CD14-positive monocyte (primary cell): ENCODE measurements around the gene OAT. TPM values are rescaled to one million over a fixed set of nuclear protein-coding genes. Genes with fewer than 3 reads are reported as not detected.

Experiments used
- DNase-seq, 3 donors: peaks; one replicate each; pipeline ENCODE4 v3.0.0-alpha.2; 2011 to 2022
- H2AFZ ChIP-seq: 2 replicates; pipeline ENCODE4 v1.6.0; 2012; ENCODE audit warnings: mild to moderate bottlenecking, low read depth, low read length, inconsistent platforms; ENCODE audit not compliant: insufficient read depth, poor library complexity, severe bottlenecking
- H3K27ac ChIP-seq, 2 donors: 1 replicate in 1 of 2; 2 replicates in 1 of 2; pipeline ENCODE4 v1.5.1; 2012 to 2013; ENCODE audit warnings: low read length in 2 of 2, control low read depth in 1 of 2, inconsistent platforms in 1 of 2, low read depth in 1 of 2, mild to moderate bottlenecking in 1 of 2
- H3K27me3 ChIP-seq, 2 donors: one replicate each; pipeline versions ENCODE4 v1.6.0 to v1.6.1; 2011 to 2013; ENCODE audit warnings: low read length in 2 of 2; ENCODE audit not compliant: control insufficient read depth in 2 of 2, insufficient read depth in 2 of 2
- H3K36me3 ChIP-seq, 2 donors: replicated peaks in 1 of 2; 1 replicate in 1 of 2; 2 replicates in 1 of 2; pipeline versions ENCODE4 v1.5.1 to v1.6.1; 2012 to 2013; ENCODE audit warnings: low read length in 2 of 2, control low read depth in 1 of 2, inconsistent platforms in 1 of 2, mild to moderate bottlenecking in 1 of 2; ENCODE audit not compliant: insufficient read depth in 2 of 2, control insufficient read depth in 1 of 2
- H3K4me1 ChIP-seq, 2 donors: 1 replicate in 1 of 2; 2 replicates in 1 of 2; pipeline versions ENCODE4 v1.5.1 to v1.6.1; 2012 to 2013; ENCODE audit warnings: low read length in 2 of 2, control low read depth in 1 of 2, inconsistent platforms in 1 of 2, mild to moderate bottlenecking in 1 of 2, moderate library complexity in 1 of 2; ENCODE audit not compliant: insufficient read depth in 2 of 2, control insufficient read depth in 1 of 2
- H3K4me2 ChIP-seq: replicated peaks from 2 replicates; pipeline ENCODE3; 2012; ENCODE audit warnings: low read length, moderate library complexity, mild to moderate bottlenecking; ENCODE audit not compliant: poor library complexity, severe bottlenecking; ENCODE audit errors: extremely low read depth
- H3K4me3 ChIP-seq, 3 experiments: fragments of 200-600 bp in 1 of 3; sonication (generic) in 1 of 3; replicated peaks in 1 of 3; 1 replicate in 2 of 3; 2 replicates in 1 of 3; pipeline ENCODE4 v1.5.1; 2011 to 2013; ENCODE audit warnings: low read length in 3 of 3, mild to moderate bottlenecking in 3 of 3, control low read depth in 2 of 3, low read depth in 2 of 3, inconsistent platforms in 1 of 3, moderate library complexity in 1 of 3
- H3K79me2 ChIP-seq: 2 replicates; pipeline ENCODE4 v1.6.0; 2012; ENCODE audit warnings: mild to moderate bottlenecking, control low read depth, inconsistent platforms, low read length, moderate library complexity; ENCODE audit not compliant: insufficient read depth
- H3K9ac ChIP-seq: 2 replicates; pipeline ENCODE4 v1.6.0; 2017; ENCODE audit warnings: low read length, mild to moderate bottlenecking; ENCODE audit not compliant: insufficient read depth, poor library complexity, severe bottlenecking
- H3K9me3 ChIP-seq, 2 donors: replicated peaks in 1 of 2; 1 replicate in 1 of 2; 2 replicates in 1 of 2; pipeline versions ENCODE4 v1.5.1 to v1.6.1; 2012 to 2013; ENCODE audit warnings: low read length in 2 of 2, control low read depth in 1 of 2; ENCODE audit not compliant: control insufficient read depth in 1 of 2, insufficient read depth in 1 of 2
- H4K20me1 ChIP-seq: 2 replicates; pipeline ENCODE4 v1.6.0; 2012; ENCODE audit warnings: mild to moderate bottlenecking, low read length, control low read depth, moderate library complexity; ENCODE audit not compliant: insufficient read depth
- H3K27ac Mint-ChIP-seq, 7 donors: one replicate each; pipeline ENCODE4 v1.8.0; 2020; ENCODE audit warnings: mild to moderate bottlenecking in 7 of 7, mixed read lengths in 7 of 7, moderate library complexity in 6 of 7, inconsistent platforms in 2 of 7
- H3K27me3 Mint-ChIP-seq, 3 donors: one replicate each; pipeline ENCODE4 v1.8.0; 2021 to 2022; ENCODE audit warnings: low read depth in 3 of 3, mild to moderate bottlenecking in 3 of 3, mixed read lengths in 3 of 3, moderate library complexity in 3 of 3, inconsistent platforms in 1 of 3
- H3K36me3 Mint-ChIP-seq, 2 donors: one replicate each; pipeline ENCODE4 v1.8.0; 2020; ENCODE audit warnings: mixed read lengths in 2 of 2, inconsistent platforms in 1 of 2, mild to moderate bottlenecking in 1 of 2
- H3K4me1 Mint-ChIP-seq: one replicate; pipeline ENCODE4 v1.8.0; 2020; ENCODE audit warnings: mild to moderate bottlenecking, mixed read lengths
- H3K4me3 Mint-ChIP-seq, 2 donors: one replicate each; pipeline ENCODE4 v1.8.0; 2020; ENCODE audit warnings: mild to moderate bottlenecking in 2 of 2, mixed read lengths in 2 of 2, moderate library complexity in 1 of 2
- H3K9me3 Mint-ChIP-seq, 7 donors: one replicate each; pipeline ENCODE4 v1.8.0; 2020 to 2022; ENCODE audit warnings: mixed read lengths in 7 of 7, mild to moderate bottlenecking in 6 of 7, moderate library complexity in 6 of 7, inconsistent platforms in 2 of 7
- WGBS: methylation state at CpG from one replicate; pipeline ENCODE4 v1.1.5; 2013; ENCODE audit warnings: missing lambda C conversion rate; ENCODE audit not compliant: insufficient coverage; 5-methylcytosine and 5-hydroxymethylcytosine counted together
- intact Hi-C, 2 donors: fragments of 100-400 bp; cut with micrococcal nuclease; formaldehyde crosslinking; loops; one replicate each; pipeline versions ENCODE4 v1.15.0 to v1.15.1; 2023
- polyA plus RNA-seq, 3 donors: library from polyadenylated mRNA; depleted of rRNA in 1 of 3; unstranded in 2 of 3; stranded (reverse) in 1 of 3; fragments of 300-500 nt in 2 of 3; fragments of >200 nt in 1 of 3; fragmentation: Illumina TruSeq in 2 of 3; gene quantifications; 1 replicate in 2 of 3; 2 replicates in 1 of 3; pipeline ENCODE4 v1.2.3, GENCODE V29; 2012 to 2021
- TF ChIP-seq, protein P1 (sequence below): fragments of 200-600 bp; IDR thresholded peaks from one replicate; pipeline ENCODE4 v1.8.0; 2022; ENCODE audit warnings: antibody characterized with exemption, mild to moderate bottlenecking

OAT gene
- polyA plus RNA-seq, 3 donors = 83.5 to 89.6 (median 87.3) TPM

DNA sequence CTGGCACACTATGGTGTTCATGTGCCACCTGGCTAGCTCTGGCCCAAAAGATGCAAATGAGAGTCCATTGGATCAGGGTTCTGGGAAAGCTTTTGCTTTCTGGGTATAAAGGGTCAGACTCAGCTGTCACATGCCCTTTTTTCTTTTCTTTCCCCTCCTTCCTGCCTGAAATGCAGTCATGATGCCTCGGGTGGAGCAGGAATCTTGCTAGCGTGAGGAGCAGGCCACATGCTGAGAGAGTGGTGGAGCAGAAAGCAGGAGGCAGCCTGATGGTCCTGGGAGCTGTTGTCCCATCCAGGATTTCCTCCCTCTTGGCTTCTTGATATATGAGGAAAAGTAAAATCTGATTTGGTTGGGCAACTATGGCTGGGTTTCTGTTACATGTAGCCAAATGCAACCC lies 40.2 kb upstream of the OAT start:
- TF ChIP-seq, protein P1, sequence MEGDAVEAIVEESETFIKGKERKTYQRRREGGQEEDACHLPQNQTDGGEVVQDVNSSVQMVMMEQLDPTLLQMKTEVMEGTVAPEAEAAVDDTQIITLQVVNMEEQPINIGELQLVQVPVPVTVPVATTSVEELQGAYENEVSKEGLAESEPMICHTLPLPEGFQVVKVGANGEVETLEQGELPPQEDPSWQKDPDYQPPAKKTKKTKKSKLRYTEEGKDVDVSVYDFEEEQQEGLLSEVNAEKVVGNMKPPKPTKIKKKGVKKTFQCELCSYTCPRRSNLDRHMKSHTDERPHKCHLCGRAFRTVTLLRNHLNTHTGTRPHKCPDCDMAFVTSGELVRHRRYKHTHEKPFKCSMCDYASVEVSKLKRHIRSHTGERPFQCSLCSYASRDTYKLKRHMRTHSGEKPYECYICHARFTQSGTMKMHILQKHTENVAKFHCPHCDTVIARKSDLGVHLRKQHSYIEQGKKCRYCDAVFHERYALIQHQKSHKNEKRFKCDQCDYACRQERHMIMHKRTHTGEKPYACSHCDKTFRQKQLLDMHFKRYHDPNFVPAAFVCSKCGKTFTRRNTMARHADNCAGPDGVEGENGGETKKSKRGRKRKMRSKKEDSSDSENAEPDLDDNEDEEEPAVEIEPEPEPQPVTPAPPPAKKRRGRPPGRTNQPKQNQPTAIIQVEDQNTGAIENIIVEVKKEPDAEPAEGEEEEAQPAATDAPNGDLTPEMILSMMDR = no peak
- H3K4me2 ChIP-seq = no peak overlapping the region
- Mint-ChIP-seq H3K27me3 (peaks cover 31 to 45% (median 42%) of the 10 kb centered on the region in 3 donors), H3K27ac (no peak overlapping the region), H3K4me1 (peaks cover 14% of the 10 kb centered on the region), H3K4me3 (no peak overlapping the region), H3K9me3 (no peaks in the 10 kb centered on the region), H3K36me3 (no peaks in the 10 kb centered on the region)
- intact Hi-C loops = no loop called here
- H2AFZ ChIP-seq = no peak overlapping the region
- no peaks in the 10 kb centered on the region for H3K79me2 ChIP-seq
- H3K4me3 ChIP-seq = no peak overlapping the region
- no CpG with 5 or more reads among the region's 2 CpGs for WGBS
- H4K20me1 ChIP-seq = no peaks in the 10 kb centered on the region
- H3K27ac ChIP-seq = no peak overlapping the region
- H3K9ac ChIP-seq = no peak overlapping the region
- H3K4me1 ChIP-seq = peaks cover 9 to 14% of the 10 kb centered on the region in 2 donors
- no peak for DNase-seq
- H3K36me3 ChIP-seq = no peaks in the 10 kb centered on the region
- H3K9me3 ChIP-seq = no peaks in the 10 kb centered on the region
- H3K27me3 ChIP-seq = peaks cover 14 to 35% of the 10 kb centered on the region in 2 donors

DNA sequence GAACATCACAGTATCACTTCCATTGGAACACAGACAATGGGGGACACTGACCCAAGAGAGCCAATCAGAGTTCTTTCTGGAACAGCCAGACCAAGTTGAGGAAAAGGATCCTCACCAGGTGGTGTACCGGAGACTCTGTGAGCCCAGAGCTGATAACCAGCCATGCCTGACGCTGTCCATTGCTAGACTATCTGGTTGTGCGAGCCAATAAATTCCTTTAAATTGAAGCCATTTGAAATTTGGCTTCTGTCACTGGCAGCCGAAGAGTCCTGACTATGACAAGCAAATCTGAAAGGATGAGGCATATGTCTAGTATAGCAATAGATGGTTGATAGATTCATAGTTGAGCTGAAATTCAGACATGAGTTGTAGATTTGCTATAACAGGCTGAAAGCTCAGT lies 39.8 kb upstream of the OAT start:
- no peak overlapping the region for H3K4me3 ChIP-seq
- no peak overlapping the region for H3K27ac ChIP-seq
- H3K4me2 ChIP-seq = no peak overlapping the region
- H4K20me1 ChIP-seq = no peaks in the 10 kb centered on the region
- 98% methylated on average over 4 of the region's 4 CpGs for WGBS
- Mint-ChIP-seq H3K9me3 (no peaks in the 10 kb centered on the region), H3K4me1 (peaks cover 14% of the 10 kb centered on the region), H3K27ac (no peak overlapping the region), H3K36me3 (no peaks in the 10 kb centered on the region), H3K4me3 (no peak overlapping the region), H3K27me3 (peaks cover 35 to 49% (median 46%) of the 10 kb centered on the region in 3 donors)
- peaks cover 18 to 40% of the 10 kb centered on the region in 2 donors for H3K27me3 ChIP-seq
- H3K79me2 ChIP-seq = no peaks in the 10 kb centered on the region
- H3K36me3 ChIP-seq = no peaks in the 10 kb centered on the region
- DNase-seq = no peak
- intact Hi-C loops = no loop called here
- H2AFZ ChIP-seq = no peak overlapping the region
- H3K9ac ChIP-seq = no peak overlapping the region
- TF ChIP-seq, protein P1 = no peak
- H3K4me1 ChIP-seq = peaks cover 9 to 14% of the 10 kb centered on the region in 2 donors
- H3K9me3 ChIP-seq = no peaks in the 10 kb centered on the region
